Activated T-helper 1 cell treated with anti-CD3 and anti-CD28 coated beads, Interleukin-2, amount 50 U/mL, for 16 hours (primary cell): Measurements from ENCODE around the gene PYGO2.

Experiments used
- DNase-seq, 2 donors: peaks; one replicate each; pipeline ENCODE4 v3.0.0-alpha.2; 2020; ENCODE audit warnings: low read depth in 1 of 2, low spot score in 1 of 2

The PYGO2 gene

GRCh38 chr1:154944401-154945159, 17.0 kb downstream of the PYGO2 start:
- no peak for DNase-seq

- no peak for DNase-seq
These were observed 17.8 kb downstream of the PYGO2 start for GRCh38 chr1:154943649-154944400.

GRCh38 chr1:154941333-154942013, 20.1 kb downstream of the PYGO2 start:
- DNase-seq = no peak

GRCh38 chr1:154940651-154941194, 20.9 kb downstream of the PYGO2 start:
- no peak for DNase-seq

GRCh38 chr1:154940213-154940560, 21.4 kb downstream of the PYGO2 start:
- no peak for DNase-seq

GRCh38 chr1:154938604-154939399, 22.8 kb downstream of the PYGO2 start:
- no peak for DNase-seq

GRCh38 chr1:154937988-154938386, 23.6 kb downstream of the PYGO2 start:
- no peak for DNase-seq

- peak; percentile 69 to 81 for DNase-seq
These were observed 24.2 kb downstream of the PYGO2 start for GRCh38 chr1:154937085-154937987.

- DNase-seq = peak; percentile 90 to 94
These were observed 25.0 kb downstream of the PYGO2 start, which contains the start of gene PMVK for GRCh38 chr1:154936555-154937084. Gene PMVK (minus strand): TSS chr1:154936719. CDS start chr1:154936685, 34 bp downstream.

GRCh38 chr1:154935749-154936554, 25.6 kb downstream of the PYGO2 start:
- no peak for DNase-seq

- no peak for DNase-seq
These were observed 27.1 kb downstream of the PYGO2 start for GRCh38 chr1:154934358-154934948.

- DNase-seq = no peak
These were observed 29.6 kb downstream of the PYGO2 start for GRCh38 chr1:154931940-154932487.

- DNase-seq = no peak
These were observed 35.4 kb downstream of the PYGO2 start for GRCh38 chr1:154926201-154926600.

- no peak for DNase-seq
These were observed 36.0 kb downstream of the PYGO2 start for GRCh38 chr1:154925335-154926170.

GRCh38 chr1:154923695-154924094, 37.9 kb downstream of the PYGO2 start:
- no peak for DNase-seq

- no peak for DNase-seq
These were observed 48.3 kb downstream of the PYGO2 start for GRCh38 chr1:154913273-154913672.

- no peak for DNase-seq
These were observed 48.8 kb downstream of the PYGO2 start for GRCh38 chr1:154912755-154913154.
